DOHH2 (cell line): Measurements from ENCODE around the gene CHCHD3.

Experiments
- CTCF ChIP-seq: fragments of 200-600 bp; sonication (generic); IDR thresholded peaks from one replicate; pipeline ENCODE4 v1.5.1; 2014; ENCODE audit warnings: antibody characterized with exemption, mild to moderate bottlenecking, low read depth, low read length; ENCODE audit not compliant: poor library complexity, severe bottlenecking
- EZH2phosphoT487 ChIP-seq: fragments of 200-600 bp; sonication (generic); IDR thresholded peaks from 2 replicates; pipeline ENCODE4 v1.6.1; 2017; ENCODE audit warnings: borderline replicate concordance, mild to moderate bottlenecking, antibody characterized with exemption, low read length, moderate library complexity, mixed read lengths

- no peak for TF ChIP-seq CTCF
- TF ChIP-seq EZH2phosphoT487, result no peak
Measured at GRCh38 chr7:133022661-133023060, 59.2 kb downstream of the CHCHD3 start.
